Kidney tubule cell (primary cell): ENCODE results near the gene CDC42BPG.

Source experiments
- DNase-seq: peaks from one replicate; pipeline ENCODE4 v3.0.0-alpha.2; 2018; ENCODE audit warnings: low spot score

Gene CDC42BPG

DNA sequence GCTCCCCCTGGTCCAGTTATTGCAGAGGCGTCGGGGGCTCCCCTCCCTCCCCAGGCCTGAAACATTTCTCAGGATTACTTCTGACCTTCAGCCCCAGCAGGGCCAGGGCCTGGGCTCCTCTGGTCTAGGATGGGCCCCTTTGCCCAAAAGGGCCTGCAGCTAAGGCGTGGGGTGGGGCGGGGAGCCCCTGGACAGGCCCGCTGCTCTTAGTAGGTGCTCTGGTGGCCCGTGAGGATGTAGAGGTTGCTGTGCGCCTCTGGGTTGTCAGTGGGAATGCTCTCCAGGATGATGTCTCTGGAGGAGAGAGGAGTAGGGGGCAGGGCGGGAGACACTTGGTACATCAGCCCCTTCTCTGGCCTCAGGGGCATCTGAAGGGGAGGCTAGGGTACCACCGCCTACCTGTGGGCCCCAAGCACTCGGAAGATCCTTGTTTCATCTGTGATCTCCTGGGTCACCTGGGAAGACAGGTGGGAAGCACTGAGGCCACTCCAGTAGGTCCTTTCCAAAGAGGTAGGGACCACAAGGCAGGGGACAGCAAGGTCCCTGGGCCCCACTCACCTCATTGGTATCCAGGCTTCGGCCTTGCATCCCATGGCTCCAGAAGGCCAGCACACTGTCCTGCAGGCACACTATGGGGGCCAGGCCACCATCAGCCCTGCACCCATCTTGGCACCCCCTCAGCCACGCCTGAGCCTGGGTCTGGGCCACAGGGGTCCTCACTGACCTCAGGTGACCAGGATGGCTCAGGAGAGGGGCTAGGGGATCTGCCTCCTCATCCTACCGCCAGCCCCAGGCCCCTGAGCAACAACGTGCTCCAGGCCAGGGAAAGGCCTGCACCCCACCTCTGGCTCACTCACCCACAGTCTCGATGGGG, 54.9 kb downstream of the CDC42BPG start:
- no peak for DNase-seq

DNA sequence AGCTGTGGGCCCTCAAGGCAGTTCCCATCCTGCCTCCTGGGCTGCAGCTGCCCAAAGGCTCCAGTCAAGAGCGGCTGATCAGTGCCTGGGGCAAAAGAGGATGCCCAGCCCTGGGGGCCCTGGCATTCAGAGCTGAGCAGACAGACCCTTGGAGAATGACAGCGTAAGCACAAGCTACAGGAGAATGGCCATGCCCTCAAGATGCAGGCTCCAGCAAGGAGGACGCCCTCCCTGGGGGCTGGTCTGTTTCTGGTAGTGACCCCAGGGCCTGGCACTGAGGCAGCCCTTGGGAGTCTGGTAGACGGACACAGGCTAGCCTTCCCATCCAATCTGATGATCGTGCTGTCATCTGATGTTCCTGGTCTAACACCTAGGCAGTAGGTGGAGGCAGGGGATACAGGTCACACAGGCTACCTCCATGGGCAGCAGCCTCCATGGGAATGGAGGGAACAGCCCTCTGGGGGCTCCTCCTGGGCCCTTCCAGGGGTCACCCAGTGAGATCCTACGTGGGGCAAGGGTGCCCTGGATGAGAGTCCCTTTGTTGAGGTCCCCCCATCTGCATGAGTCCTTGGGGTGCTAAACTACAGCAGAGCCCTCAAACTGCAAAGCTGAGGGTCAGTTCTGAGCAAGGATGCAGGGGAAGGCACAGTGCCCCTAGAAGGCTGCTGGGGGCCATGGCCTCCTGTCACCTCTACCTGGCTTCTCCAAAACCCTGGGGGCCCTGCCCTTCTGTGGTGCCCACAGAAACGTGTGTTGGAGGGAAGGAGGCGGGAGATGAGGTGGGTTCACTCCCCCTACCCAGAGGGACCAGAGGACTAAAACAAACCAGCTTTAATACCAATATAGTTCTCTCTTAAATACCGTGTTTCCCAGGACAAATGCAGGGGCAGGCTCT, 55.9 kb downstream of the CDC42BPG start:
- DNase-seq = no peak

DNA sequence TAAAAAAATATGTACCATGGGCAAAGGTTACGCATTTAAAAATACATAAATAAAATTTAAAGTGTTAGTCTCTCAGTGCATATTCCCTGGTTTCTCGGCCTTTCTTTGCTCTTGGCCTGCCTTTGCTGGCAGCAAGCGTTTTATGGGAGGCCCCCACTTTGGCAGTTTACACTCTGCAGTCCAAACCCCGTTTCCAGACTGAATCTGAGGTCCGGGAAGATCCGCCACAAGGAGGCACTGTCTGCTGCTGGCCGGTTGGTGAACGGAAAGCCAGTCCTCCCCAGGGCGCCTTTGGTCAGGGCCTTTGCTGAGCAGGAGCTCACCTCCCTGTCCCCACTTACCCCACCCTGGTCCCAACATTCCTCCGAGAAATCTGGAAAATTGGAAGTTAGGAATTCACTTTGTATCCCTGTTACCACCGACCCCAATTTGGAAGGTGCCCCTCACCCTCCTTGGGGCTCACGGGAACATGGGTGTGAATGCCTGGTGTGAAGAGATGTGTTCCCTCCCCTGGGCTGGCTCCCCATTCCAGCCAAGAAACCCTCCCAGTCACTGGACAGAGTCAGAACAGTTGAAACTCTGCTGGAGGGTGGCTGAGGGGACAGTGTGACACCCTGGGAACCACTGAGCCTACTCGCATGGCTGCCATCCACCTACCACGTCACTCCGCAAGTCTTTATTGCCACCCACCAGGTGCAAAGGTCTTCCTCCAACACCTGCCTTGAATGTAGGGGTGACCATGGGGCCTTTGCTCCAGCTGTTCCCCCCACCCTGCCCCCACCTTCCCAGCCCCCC, 56.7 kb downstream of the CDC42BPG start:
- peak; percentile 56 for DNase-seq

DNA sequence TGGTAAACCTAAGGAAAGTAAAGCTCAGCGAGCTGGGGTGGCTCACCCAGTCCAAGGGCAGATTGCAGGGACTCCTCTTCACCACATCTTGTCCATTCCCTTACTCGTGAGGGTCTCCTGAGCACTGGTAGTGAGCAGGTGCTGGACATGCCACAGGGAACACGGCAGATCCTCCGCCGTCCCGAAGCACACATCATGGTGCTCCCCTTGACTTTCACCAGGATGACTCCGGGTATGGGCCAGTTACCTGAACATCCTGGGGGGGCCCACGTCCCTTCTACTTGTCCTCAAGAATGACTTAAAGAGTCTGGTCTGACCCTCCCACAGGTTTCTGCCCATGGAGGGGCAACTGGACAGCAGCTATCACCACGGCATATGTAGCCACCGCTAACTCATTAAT, 58.1 kb downstream of the CDC42BPG start:
- no peak for DNase-seq

DNA sequence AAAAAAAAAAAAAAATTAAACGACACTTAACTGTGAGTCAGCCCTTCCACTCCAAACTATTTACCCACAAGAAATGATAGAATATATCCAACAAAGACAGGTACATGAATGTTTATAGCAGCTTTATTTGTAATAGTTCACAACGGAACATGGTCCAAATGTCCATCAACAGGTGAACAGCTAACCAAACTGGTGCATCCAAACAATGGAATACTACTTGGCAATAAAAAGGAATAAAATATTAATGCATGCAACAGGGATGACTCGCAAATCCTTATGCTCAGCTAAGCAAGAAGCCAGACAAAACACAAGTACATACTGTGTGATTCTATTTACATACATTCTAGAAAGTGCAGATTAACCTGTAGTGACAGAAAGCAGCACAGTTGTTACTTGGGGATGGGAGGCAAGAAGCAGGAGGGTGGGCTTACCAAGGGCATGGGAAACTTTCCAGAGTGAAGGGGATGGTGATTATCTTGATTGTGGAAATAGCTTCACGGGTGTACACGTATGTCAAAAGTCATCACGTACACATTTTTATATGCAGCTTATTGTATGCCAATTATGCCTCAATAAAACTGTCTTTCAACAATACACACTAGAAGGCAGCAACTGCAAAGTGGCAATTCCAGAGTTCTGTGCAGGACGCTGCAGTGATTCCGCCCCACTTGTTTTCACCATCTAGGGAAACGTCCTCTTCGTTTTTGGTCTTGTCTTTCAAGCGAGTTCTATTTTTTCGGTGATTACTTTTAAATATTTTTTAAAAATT, 59.5 kb downstream of the CDC42BPG start:
- no peak for DNase-seq

DNA sequence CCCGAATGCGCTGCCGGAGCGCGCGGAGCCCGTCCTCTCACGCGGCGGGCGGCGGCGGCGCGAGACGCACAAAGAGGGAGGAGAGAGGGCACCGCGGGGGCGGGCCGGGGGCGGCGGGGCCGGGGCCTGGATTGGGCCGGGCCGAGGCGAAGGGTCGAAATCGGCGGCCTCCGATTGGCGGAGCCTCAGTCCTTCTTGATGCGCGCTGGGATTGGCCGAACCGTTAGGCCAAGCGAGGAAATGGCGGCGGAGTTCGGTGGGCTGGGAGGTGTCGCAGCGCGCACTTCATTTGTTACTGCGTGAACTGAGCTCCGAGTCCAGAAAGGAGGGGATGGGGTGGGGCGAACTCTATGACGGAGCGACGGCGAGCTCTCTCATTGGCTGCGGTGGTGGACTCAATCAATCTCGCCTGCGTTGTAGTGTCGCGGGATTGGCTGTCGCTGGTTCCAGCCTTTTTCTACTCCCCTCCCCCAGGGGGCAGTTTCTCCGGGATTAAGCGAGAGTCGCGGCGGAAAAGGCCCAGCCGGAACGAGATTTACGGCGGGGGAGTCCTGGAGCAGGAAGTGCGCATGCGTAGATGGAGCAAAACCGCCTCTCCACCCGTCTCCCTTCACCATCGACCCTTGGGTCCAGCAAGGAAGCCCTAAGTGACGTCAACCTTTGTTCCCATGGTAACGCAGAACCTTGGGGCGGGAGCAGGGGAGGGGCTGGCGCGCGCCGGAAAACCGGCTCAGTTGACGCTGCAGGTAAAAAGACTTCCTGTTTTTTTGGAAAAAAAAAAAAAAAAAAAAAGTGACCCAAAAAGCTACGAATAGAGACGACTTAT, 65.8 kb downstream of the CDC42BPG start, which contains the start of gene SF1:
SF1 (minus strand) TSS at position 70 of the 826 bp plus-strand sequence. CDS start 150 bp downstream, outside the sequence.
- peak; percentile 100 for DNase-seq

DNA sequence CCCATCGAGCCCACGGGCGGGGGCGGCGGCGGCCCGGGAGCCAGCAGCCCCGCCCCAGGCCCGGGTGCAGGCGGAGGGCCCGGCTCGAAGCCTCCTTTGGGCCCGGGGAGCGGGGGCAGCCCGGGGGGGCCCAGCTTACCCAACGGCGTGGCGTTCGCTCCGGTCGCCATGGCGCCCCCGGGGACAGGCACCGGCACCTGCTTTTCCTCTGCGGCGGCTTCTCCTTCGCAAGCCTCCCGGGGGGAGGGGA, 66.3 kb downstream of the CDC42BPG start:
- DNase-seq = no peak

DNA sequence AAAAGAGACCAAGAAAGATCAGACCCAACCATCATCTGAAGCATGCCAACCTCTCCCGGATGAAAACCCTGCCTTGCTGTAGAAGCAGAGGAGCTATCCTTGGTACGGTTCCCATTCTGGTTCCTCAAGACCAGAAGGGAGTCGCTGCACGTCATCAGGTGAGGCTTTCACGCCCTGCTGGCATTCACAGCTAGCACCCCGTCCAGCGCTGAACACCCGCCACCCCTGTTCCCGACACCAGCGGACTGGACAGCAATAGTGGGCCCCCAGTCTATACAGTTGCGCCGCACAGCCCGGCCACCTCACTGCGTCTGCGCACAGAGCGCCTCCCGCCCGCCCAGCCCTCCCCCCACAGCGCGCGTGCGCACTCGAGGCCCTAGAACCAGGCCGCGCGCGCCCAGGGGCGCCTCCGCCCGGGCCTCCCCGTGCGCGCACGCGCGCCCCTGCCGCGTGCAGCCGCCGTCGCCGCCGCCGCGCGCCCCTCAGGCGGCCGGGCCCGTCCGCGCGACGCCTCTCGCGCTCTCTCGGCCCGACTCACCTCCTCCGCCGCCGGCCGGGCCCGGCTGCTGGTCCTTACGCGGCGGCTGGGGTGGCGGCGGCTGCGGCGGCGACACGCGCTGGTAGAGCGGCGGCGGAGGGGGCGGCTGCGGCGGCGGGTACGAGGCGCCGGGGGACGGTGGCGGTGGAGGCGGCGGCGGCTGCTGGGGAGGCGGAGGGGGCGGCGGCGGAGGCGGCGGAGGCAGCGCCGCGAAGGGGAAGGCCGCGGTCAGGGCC, 66.8 kb downstream of the CDC42BPG start:
- DNase-seq = peak; percentile 77

DNA sequence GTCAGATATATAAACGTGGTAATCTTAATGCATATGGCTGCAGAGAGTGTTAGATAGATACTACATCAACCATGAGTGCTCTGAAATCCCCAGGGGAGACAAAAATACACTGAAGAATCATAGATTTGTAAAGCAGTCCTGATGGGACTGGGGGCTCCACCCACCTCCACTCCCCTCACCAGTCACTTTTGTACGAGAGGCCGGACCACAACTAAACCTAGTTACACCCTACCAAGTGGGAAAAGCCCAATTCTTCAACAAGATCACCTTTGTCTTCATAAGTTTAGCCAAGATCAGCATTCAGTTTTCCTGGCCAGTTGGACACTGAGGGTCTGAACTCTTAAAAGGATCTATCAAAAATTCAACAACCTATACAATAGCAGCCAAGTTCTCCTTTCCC, 67.6 kb downstream of the CDC42BPG start:
- DNase-seq = no peak

DNA sequence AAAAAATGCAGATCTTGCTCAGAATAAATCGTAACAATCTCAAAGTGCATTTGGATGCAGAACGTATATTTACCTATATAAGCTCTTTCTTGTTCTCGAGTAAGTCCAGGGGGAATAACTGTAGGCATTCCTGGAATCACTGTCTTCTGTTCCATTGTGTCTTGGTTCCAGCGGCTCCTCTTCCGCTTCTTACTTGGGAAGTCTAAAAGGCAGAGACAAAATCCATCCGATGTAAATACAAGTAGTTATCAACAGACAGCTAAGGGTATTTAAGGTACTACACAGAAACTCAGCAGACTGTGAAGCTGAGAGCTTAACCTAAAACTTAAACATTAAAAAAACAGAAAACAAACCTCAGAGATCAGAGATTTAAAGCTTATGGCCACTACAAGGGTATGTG, 68.0 kb downstream of the CDC42BPG start:
- DNase-seq = no peak

DNA sequence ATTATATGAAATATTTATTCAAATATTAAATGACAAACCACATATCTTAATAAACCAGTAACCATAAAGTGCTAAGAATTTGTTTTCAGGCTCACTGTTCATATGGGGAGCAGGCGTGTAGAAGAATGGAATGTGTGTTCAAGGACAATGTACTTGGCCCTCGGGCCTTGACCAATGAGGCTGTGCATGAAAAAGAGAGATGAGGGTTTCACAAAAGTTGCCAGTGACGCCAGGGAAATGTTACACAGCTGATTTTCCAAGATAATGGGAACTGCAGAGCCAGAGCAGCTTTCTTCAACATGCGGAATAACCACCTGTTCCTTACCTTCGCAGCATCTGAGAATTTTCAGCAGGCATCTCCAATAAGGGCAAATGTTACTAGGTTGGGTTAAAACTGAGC, 70.3 kb downstream of the CDC42BPG start:
- no peak for DNase-seq
